T-helper 2 cell treated with Interferon-gamma antibody and Interleukin-4, amounts not matched to agents 5 μg/mL and 100 μg/mL, for 36 hours (primary cell): ENCODE measurements around the gene MPZL2.
A peak's percentile ranks its signal among the peaks of the same experiment; 100 is the strongest.

Experiments
- DNase-seq: peaks from one replicate; pipeline ENCODE4 v3.0.0; 2021; ENCODE audit warnings: low spot score
- H3K27ac Mint-ChIP-seq: one replicate; pipeline ENCODE4 v1.8.0; 2021; ENCODE audit warnings: mild to moderate bottlenecking, mixed read lengths
- H3K27me3 Mint-ChIP-seq: one replicate; pipeline ENCODE4 v1.8.0; 2021; ENCODE audit warnings: low read depth, mixed read lengths
- H3K36me3 Mint-ChIP-seq: one replicate; pipeline ENCODE4 v1.8.0; 2021; ENCODE audit warnings: low read depth, mixed read lengths
- H3K4me1 Mint-ChIP-seq: one replicate; pipeline ENCODE4 v1.8.0; 2021; ENCODE audit warnings: low read depth, mixed read lengths
- H3K4me3 Mint-ChIP-seq: one replicate; pipeline ENCODE4 v1.8.0; 2022; ENCODE audit warnings: mild to moderate bottlenecking, moderate library complexity, mixed read lengths
- H3K9me3 Mint-ChIP-seq: one replicate; pipeline ENCODE4 v1.8.0; 2021; ENCODE audit warnings: mixed read lengths

The MPZL2 gene

DNA sequence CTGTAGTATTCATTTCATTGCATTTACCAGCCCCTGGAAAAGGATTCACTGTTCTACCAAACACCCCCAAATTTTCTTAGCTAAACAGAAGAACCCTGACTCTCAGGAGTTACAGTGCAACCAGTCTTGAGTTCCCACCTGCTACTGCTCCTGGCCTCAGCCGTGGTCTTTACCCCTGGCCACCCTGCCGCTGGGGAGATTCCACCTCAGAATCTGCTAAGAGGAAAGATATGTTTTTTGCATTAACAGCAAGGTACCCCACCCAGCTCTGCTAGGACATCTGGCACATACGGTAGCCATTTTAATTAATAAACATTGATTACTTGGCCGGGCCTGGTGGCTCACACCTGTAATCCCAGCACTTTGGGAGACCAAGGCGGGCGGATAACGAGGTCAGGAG is 48.3 kb downstream of the MPZL2 start:
- Mint-ChIP-seq H3K4me1 (peaks cover 91% of the 10 kb centered on the region), H3K27me3 (no peaks in the 10 kb centered on the region), H3K27ac (peak overlapping the region; percentile 94), H3K4me3 (peak overlapping the region; percentile 78), H3K36me3 (peaks cover 49% of the 10 kb centered on the region), H3K9me3 (no peaks in the 10 kb centered on the region)
- no peak for DNase-seq

DNA sequence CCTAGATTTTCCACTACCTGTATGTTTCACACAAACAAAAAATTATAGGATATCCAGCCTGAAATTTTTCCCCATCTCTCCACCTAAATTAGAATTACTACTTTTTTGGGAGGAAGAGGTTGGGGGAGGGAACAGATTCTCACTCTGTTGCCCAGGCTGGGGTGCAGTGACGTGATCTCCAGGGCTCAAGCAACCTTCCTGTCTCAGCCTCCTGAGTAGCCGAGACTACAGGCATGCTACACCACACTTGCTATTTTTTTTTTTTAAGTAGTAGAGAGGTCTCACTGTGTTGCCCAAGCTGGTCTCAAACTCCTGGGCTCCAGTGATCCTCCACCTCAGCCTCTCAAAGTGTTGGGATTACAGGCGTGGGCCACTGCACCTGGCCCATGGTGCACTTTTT is 48.8 kb downstream of the MPZL2 start:
- DNase-seq, result no peak
- Mint-ChIP-seq H3K9me3 (no peaks in the 10 kb centered on the region), H3K4me1 (peaks cover 92% of the 10 kb centered on the region), H3K36me3 (peaks cover 53% of the 10 kb centered on the region), H3K4me3 (peak overlapping the region; percentile 78), H3K27ac (peak overlapping the region; percentile 94), H3K27me3 (no peaks in the 10 kb centered on the region)

DNA sequence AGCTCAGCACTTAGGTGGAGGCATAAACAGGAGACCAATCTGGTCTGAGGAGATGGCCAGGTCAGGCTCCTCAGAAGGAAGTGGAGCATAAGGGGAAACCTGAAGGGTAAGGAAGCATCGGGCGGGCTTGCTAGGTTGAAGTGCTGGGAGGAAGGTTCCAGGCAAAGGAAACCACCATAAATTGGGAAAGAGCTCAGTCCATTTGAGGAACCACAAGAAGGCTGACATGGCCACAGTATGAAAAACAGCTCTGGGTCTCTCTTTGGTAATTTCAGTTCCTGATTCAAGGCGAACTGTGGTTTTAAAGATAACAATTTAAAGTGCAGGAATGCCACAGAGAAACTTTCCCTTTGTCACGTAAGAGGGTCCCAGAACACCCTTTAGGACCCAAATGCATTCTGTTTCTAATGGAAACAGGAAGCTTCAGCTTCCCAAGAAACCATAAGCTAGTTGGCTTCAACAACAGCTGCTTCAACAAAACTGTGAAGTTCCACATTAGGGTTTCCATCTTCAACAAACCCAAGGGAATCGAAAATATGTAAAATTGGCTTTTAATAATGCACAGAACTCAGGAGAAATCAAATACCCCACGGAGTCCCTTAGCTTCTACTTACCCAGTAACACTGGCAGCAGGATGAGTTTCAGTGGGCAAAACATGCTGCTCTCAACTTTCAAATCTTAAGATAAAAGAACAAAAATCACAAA is 49.7 kb downstream of the MPZL2 start:
- H3K36me3 Mint-ChIP-seq, result peaks cover 51% of the 10 kb centered on the region
- peak overlapping the region; percentile 94 for H3K27ac Mint-ChIP-seq
- H3K27me3 Mint-ChIP-seq, result no peaks in the 10 kb centered on the region
- peaks cover 86% of the 10 kb centered on the region for H3K4me1 Mint-ChIP-seq
- DNase-seq, result no peak
- peak overlapping the region; percentile 78 for H3K4me3 Mint-ChIP-seq
- no peaks in the 10 kb centered on the region for H3K9me3 Mint-ChIP-seq

DNA sequence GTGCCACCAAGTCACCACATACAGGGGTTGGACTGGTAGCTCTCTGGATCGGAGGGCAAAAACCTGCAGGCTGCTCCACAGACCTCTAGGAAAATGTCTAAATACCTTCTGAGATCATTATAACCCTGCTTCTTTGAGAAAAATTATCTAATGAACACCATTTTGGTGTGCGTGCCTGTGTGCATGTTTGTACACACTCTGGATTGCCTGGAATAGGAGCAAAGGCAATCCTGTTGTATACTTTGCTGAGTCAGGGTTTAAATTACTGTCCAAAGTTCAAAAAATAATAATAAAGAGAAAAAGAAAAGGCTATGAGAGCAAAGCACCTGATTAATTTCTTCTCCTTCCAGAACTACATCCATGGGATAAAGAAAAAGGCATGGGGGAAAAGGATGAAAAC is 50.3 kb downstream of the MPZL2 start:
- peaks cover 51% of the 10 kb centered on the region for H3K36me3 Mint-ChIP-seq
- no peaks in the 10 kb centered on the region for H3K9me3 Mint-ChIP-seq
- H3K4me3 Mint-ChIP-seq, result peak overlapping the region; percentile 78
- peaks cover 86% of the 10 kb centered on the region for H3K4me1 Mint-ChIP-seq
- DNase-seq, result no peak
- H3K27me3 Mint-ChIP-seq, result no peaks in the 10 kb centered on the region
- H3K27ac Mint-ChIP-seq, result peak overlapping the region; percentile 94

DNA sequence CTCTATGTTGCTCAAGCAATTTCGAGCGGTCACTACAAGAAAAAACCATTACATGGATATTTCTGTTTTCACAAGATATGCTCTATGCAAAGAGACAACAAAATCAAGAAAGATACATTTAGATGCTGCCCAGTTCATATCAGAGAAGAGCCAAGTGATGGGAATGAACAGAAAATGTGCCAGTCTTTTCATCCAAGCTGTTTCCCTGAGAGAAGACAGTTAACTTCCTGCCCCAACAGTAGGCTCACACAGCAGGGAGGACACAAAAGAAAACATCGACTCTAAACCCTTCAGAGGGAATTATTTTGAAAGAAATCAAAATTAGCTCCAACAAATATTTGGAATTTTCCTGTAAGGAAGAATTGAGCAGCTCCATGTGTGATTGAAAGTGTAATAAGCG is 50.9 kb downstream of the MPZL2 start:
- Mint-ChIP-seq H3K36me3 (peaks cover 52% of the 10 kb centered on the region), H3K4me3 (peak overlapping the region; percentile 78), H3K27ac (peak overlapping the region; percentile 94), H3K9me3 (no peaks in the 10 kb centered on the region), H3K27me3 (no peaks in the 10 kb centered on the region), H3K4me1 (peaks cover 82% of the 10 kb centered on the region)
- DNase-seq, result no peak

DNA sequence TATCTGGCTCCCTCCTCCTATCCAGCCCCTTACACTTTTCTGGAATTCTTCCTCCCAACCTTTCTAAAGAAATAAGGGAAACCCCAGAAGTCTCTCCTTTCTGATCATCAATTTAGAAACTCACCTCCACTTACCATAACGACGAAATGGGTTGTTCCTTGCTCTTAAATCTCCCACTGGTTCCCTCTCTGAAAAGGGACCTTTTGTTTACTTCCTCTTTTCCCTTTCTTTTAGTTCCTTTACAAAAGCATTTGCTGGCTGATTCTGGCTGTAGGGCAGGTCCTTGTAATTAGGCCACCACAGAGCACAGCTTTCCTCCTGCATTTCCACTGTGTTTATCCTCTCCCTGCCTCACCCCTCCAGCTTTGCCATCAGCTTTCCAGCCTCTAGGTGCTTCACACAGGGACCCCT is 51.3 kb downstream of the MPZL2 start:
- Mint-ChIP-seq H3K4me1 (peaks cover 82% of the 10 kb centered on the region), H3K36me3 (peaks cover 55% of the 10 kb centered on the region), H3K27me3 (no peaks in the 10 kb centered on the region), H3K9me3 (no peaks in the 10 kb centered on the region), H3K4me3 (peak overlapping the region; percentile 78), H3K27ac (peak overlapping the region; percentile 94)
- DNase-seq, result no peak

GRCh38 chr11:118212131-118212725 is 51.9 kb downstream of the MPZL2 start:
- no peak overlapping the region for H3K4me3 Mint-ChIP-seq
- peaks cover 58% of the 10 kb centered on the region for H3K36me3 Mint-ChIP-seq
- H3K27me3 Mint-ChIP-seq, result no peaks in the 10 kb centered on the region
- H3K27ac Mint-ChIP-seq, result peak overlapping the region; percentile 94
- no peaks in the 10 kb centered on the region for H3K9me3 Mint-ChIP-seq
- H3K4me1 Mint-ChIP-seq, result peaks cover 79% of the 10 kb centered on the region
- no peak for DNase-seq

GRCh38 chr11:118211006-118211405 is 53.1 kb downstream of the MPZL2 start:
- no peak for DNase-seq
- H3K27ac Mint-ChIP-seq, result no peak overlapping the region
- H3K36me3 Mint-ChIP-seq, result peaks cover 64% of the 10 kb centered on the region

DNA sequence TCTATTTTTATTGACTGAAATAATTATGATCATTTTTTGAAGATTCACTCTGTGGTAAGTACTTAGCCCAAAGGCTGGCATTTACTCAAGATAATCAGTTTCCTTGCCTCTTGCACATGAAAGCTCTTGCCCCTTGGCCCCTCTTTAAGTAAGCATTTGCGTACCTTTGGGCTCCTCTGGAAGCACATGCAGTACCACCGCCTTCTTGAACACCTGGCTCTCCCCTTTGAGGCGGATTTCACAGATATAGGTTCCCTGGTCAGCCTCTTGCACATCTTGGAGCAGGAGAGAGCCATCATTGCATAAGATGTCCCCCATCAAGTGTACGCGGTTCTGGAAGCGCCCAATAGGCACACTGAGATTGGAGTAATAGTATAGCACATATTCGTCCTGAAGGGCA is 53.8 kb downstream of the MPZL2 start:
- Mint-ChIP-seq H3K36me3 (peaks cover 64% of the 10 kb centered on the region), H3K4me1 (peaks cover 81% of the 10 kb centered on the region), H3K4me3 (no peak overlapping the region), H3K27me3 (no peaks in the 10 kb centered on the region), H3K27ac (peak overlapping the region; percentile 24), H3K9me3 (peaks cover 3% of the 10 kb centered on the region)
- DNase-seq, result no peak

More at GRCh38 chr11:118211006-118211405, 53.1 kb downstream of the MPZL2 start:
- peaks cover 80% of the 10 kb centered on the region for H3K4me1 Mint-ChIP-seq
- no peak overlapping the region for H3K4me3 Mint-ChIP-seq
- H3K27me3 Mint-ChIP-seq, result no peaks in the 10 kb centered on the region
- H3K9me3 Mint-ChIP-seq, result peaks cover 3% of the 10 kb centered on the region

DNA sequence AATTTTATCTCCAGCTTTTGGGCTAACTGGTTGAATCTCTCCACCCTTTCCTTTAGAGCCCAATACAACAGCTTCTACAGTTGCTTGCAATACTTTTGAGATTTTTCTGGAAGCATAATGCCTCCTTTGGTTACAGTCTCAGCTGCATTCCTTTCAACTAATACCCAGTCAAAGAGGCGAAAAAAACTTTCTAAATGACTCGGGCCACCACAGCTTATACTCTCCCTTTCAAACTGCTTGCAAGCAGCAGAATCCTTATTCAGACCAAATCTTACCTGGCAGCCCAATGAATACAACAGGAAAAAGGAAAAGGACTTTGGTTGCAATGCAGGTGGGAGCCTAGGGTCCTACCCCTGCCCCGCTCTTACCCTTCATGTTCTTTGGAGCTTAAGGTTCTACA is 55.1 kb downstream of the MPZL2 start:
- Mint-ChIP-seq H3K36me3 (peaks cover 61% of the 10 kb centered on the region), H3K4me1 (peaks cover 71% of the 10 kb centered on the region), H3K27ac (peak overlapping the region; percentile 65), H3K9me3 (peaks cover 3% of the 10 kb centered on the region), H3K4me3 (no peak overlapping the region), H3K27me3 (no peaks in the 10 kb centered on the region)
- no peak for DNase-seq

DNA sequence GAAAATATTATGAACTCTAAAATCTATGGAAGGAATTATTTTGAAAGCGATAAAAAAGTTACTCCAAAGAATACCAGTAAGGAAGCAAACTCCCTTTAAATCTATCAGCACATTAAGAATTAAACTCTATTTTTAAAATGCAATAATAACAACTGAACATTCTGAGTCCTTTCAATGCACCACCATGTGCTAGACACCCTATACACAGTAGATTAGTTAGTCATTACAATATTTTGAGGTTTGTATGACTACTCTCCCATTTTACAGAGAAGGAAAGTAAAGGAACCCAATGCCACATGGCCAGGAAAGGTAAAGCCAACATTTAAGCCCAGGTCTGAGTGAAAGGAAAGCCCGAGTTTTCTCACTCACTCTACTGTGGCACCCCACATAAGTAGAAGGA is 57.0 kb downstream of the MPZL2 start:
- Mint-ChIP-seq H3K9me3 (peaks cover 3% of the 10 kb centered on the region), H3K27ac (peak overlapping the region; percentile 94), H3K27me3 (no peaks in the 10 kb centered on the region), H3K4me1 (peaks cover 51% of the 10 kb centered on the region), H3K4me3 (peak overlapping the region; percentile 73), H3K36me3 (peaks cover 43% of the 10 kb centered on the region)
- DNase-seq, result no peak

- no peaks in the 10 kb centered on the region for H3K27me3 Mint-ChIP-seq
- H3K4me1 Mint-ChIP-seq, result peaks cover 46% of the 10 kb centered on the region
- peaks cover 38% of the 10 kb centered on the region for H3K36me3 Mint-ChIP-seq
- peaks cover 3% of the 10 kb centered on the region for H3K9me3 Mint-ChIP-seq
- H3K27ac Mint-ChIP-seq, result peak overlapping the region; percentile 94
- H3K4me3 Mint-ChIP-seq, result peak overlapping the region; percentile 73
- DNase-seq, result no peak
Observed at GRCh38 chr11:118206391-118207031, 57.6 kb downstream of the MPZL2 start.

DNA sequence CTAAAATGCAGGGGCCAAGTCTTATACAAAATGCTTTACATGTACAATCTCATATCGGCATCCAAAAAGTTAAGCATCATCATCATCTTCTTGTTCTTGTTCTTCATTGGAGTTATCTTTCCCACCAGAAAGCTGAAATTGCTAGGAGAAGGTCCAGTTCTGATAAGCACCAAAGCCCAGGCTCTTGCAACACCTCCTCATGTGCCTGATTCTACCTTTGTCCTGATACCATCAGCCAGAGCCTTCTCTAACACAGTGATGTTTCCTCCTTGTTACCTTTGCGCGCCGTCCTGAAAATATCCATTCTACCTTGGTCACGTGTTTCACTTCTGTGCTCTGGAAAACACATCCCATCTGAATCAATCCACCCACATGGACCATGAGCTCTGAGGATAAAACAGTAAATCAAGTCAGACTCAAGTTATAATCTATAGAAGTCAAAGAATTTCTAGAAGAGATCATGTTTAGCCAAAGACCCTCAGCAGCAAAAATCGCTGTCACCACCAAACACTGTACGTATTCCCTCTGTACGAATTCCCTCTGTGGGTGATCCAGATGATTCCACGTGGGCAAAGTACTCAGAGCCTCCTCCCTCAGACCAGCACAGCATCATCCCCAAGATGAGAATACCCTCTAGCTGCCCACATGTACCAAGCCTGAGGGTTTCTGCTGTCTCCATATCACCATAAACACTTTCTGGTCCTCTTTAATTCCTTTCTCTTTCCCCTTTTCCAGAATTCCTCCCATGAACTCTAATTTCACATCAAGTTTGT is 58.3 kb downstream of the MPZL2 start:
- Mint-ChIP-seq H3K4me3 (peak overlapping the region; percentile 73), H3K27me3 (no peaks in the 10 kb centered on the region), H3K36me3 (peaks cover 33% of the 10 kb centered on the region), H3K4me1 (peaks cover 43% of the 10 kb centered on the region), H3K27ac (peak overlapping the region; percentile 94), H3K9me3 (peaks cover 3% of the 10 kb centered on the region)
- no peak for DNase-seq
